ENCODE measurements around the gene SMC6. TPM values are rescaled to one million over a fixed set of nuclear protein-coding genes. Genes with fewer than 3 reads are reported as not detected.

SMC6 gene
- total and polyA plus RNA-seq, 8 donors, result 3.0 to 8.0 (median 4.8) TPM

- FAIRE-seq (no peak), DNase-seq (no peak), ATAC-seq (no peak)
- Histone ChIP-seq H3K27ac (no peak overlapping the region), H3K27me3 (no peaks in the 10 kb centered on the region), H3K9me3 (no peaks in the 10 kb centered on the region), H3K36me3 (no peaks in the 10 kb centered on the region), H3K4me1 (no peaks in the 10 kb centered on the region), H3K4me3 (no peak overlapping the region)
- 76 to 84% methylated on average over 1 of the region's 1 CpG for WGBS, 2 donors
- intact Hi-C loops (cut with DNase I), result no loop called here
- TF ChIP-seq CTCF (IDR thresholded peaks at IDR 0.05), result no peak
These were observed 90.9 kb downstream of the SMC6 start for GRCh38 chr2:17662723-17663122.

GRCh38 chr2:17661460-17661859, 92.2 kb downstream of the SMC6 start:
- H3K27me3 ChIP-seq, result no peaks in the 10 kb centered on the region
- H3K4me1 ChIP-seq, result no peaks in the 10 kb centered on the region
- no peak overlapping the region for H3K27ac ChIP-seq
- H3K9me3 ChIP-seq, result no peaks in the 10 kb centered on the region
- intact Hi-C loops (cut with DNase I), result no loop called here
- H3K36me3 ChIP-seq, result no peaks in the 10 kb centered on the region
- 76 to 81% methylated on average over 1 of the region's 1 CpG for WGBS, 2 donors
- no peak for DNase-seq
- no peak for FAIRE-seq
- TF ChIP-seq CTCF (IDR thresholded peaks at IDR 0.05), result no peak
- H3K4me3 ChIP-seq, result no peak overlapping the region
- no peak for ATAC-seq

GRCh38 chr2:17660219-17660618, 93.4 kb downstream of the SMC6 start:
- FAIRE-seq (no peak), DNase-seq (no peak), ATAC-seq (peak in 1 of 4 donors; percentile 23)
- intact Hi-C loops (cut with DNase I), result no loop called here
- Histone ChIP-seq H3K27me3 (no peaks in the 10 kb centered on the region), H3K27ac (no peak overlapping the region), H3K4me3 (no peak overlapping the region), H3K9me3 (no peaks in the 10 kb centered on the region), H3K4me1 (no peaks in the 10 kb centered on the region), H3K36me3 (no peaks in the 10 kb centered on the region)
- no peak for TF ChIP-seq CTCF (IDR thresholded peaks at IDR 0.05)
- WGBS, 2 donors, result 70 to 86% methylated on average over 4 of the region's 4 CpGs

- no peaks in the 10 kb centered on the region for H3K9me3 ChIP-seq
- intact Hi-C loops (cut with DNase I), result no loop called here
- no peaks in the 10 kb centered on the region for H3K4me1 ChIP-seq
- no peak for TF ChIP-seq CTCF (IDR thresholded peaks at IDR 0.05)
- no peak overlapping the region for H3K27ac ChIP-seq
- H3K27me3 ChIP-seq, result no peaks in the 10 kb centered on the region
- FAIRE-seq, result no peak
- WGBS, 2 donors, result 86 to 94% methylated on average over 6 of the region's 6 CpGs
- no peak for DNase-seq
- H3K36me3 ChIP-seq, result no peaks in the 10 kb centered on the region
- no peak overlapping the region for H3K4me3 ChIP-seq
- ATAC-seq, result peak in 1 of 4 donors; percentile 43
These were observed 95.3 kb downstream of the SMC6 start for GRCh38 chr2:17658251-17658843.

- WGBS, 2 donors, result 90 to 91% methylated on average over 4 of the region's 4 CpGs
These were observed 95.9 kb downstream of the SMC6 start for GRCh38 chr2:17657759-17658158.

More at GRCh38 chr2:17657759-17658158, 95.9 kb downstream of the SMC6 start:
- no peak for FAIRE-seq
- H3K27me3 ChIP-seq, result no peaks in the 10 kb centered on the region
- H3K4me1 ChIP-seq, result no peaks in the 10 kb centered on the region
- H3K4me3 ChIP-seq, result no peak overlapping the region
- intact Hi-C loops (cut with DNase I), result no loop called here
- ATAC-seq, result no peak
- no peak for TF ChIP-seq CTCF (IDR thresholded peaks at IDR 0.05)
- no peaks in the 10 kb centered on the region for H3K36me3 ChIP-seq
- H3K27ac ChIP-seq, result no peak overlapping the region
- H3K9me3 ChIP-seq, result no peaks in the 10 kb centered on the region
- no peak for DNase-seq
